GM18951 (cell line): ENCODE measurements around the gene NUP160.
"Not testable (repeated sequence)": the region's sequence is repeated elsewhere in the genome, so short reads cannot be mapped to it uniquely, and the experiment has no call there.

ENCODE experiments used
- POLR2A ChIP-seq: IDR thresholded peaks from 4 replicates; pipeline ENCODE4 v1.6.1; 2011; ENCODE audit warnings: mild to moderate bottlenecking; ENCODE audit not compliant: insufficient read length, insufficient read depth; ENCODE audit errors: extremely low read depth
- in situ Hi-C: fragments of 300-500 bp; cut with MboI; formaldehyde crosslinking; loops from one replicate; pipeline ENCODE4 v1.12.0; 2022; ENCODE audit warnings: low sequenced_read_pairs, mixed read lengths, inconsistent platforms; ENCODE audit not compliant: unreplicated experiment

The NUP160 gene

DNA sequence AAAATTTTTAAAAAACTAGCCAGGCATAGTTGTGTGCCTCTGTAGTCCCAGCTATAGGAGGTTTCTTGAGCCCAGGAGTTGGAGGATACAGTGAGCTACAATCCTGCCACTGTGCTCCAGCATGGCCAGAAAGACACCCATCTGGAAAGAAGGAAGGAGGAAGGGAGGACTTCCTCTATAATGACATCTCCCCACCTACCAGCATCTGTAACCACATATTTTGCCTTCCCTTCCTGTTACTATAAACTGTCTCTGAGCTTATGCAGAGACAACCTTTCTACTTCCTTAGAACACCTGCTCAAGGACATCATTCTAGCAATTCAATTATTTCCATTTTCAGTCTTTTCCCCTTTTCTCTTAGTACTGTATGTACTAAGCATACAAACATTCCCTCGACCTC is 2.2 kb upstream of the NUP160 start:
- peak; percentile 18 for TF ChIP-seq POLR2A
- in situ Hi-C loops: no loop called here

DNA sequence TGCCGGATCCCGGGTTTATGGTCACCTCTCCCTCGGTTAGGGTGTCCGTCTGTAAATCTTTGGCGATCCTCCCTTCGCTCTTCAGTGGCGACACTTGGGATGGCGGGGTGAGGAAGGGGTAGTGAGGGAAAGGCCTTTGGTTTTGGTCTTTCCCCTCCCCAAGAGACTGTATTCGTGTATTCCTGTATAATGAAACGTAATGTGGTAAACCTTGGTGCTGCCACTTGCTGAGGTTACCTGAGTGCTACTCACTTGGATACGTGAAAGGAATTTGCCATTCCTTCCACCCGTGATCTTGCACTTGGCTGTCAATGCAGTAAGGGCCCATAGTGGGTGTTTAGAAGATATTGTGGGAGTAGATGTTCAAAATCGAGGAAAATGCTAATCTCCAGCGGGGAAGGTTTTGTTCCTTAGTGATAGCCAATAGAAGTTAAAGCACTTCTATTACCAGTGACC is 578 bp upstream of the NUP160 start:
- TF ChIP-seq POLR2A: no peak
- in situ Hi-C loops: no loop called here

DNA sequence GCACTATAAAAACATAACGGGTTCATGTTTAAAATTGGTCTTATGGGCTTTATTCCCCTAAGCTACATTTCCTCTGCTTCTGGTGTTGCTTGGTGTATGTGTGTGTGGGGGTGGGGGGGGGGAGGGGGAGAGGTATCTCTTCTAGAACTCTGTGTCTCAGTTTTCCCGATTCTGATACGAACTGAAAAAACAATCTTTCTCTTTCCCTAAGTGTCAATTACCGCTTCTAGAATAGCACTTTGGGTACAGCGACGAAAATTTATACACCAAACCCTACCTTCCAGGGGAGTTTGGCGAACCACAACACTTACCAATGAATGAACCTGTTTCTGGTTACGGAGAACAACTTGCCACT is 636 bp downstream of the NUP160 start:
- in situ Hi-C loops: no loop called here

DNA sequence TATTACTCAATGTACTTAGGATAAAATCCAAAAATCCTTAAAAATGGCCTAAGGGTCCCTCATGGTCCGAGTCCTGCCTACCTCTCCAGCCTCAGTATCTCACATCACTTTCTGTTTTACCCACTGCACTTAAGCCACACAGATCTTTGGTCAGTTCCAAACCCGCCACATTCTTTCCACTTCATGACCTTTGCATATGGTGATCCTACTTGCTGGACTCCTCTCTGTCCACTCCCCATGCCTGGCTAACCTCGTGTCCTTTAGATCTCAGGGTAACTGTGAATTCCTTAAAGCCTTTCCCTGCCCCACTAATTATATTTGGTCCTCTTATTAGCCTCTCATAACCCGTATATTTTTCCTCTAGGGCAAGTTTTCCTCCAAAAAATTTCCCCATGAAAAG is 1.2 kb downstream of the NUP160 start:
- no peak for TF ChIP-seq POLR2A
- in situ Hi-C loops: no loop called here

More for the DNA sequence above, 636 bp downstream of the NUP160 start:
- no peak for TF ChIP-seq POLR2A

- no peak for TF ChIP-seq POLR2A
- in situ Hi-C loops: no loop called here
Measured at GRCh38 chr11:47843361-47844055, 4.6 kb downstream of the NUP160 start.

DNA sequence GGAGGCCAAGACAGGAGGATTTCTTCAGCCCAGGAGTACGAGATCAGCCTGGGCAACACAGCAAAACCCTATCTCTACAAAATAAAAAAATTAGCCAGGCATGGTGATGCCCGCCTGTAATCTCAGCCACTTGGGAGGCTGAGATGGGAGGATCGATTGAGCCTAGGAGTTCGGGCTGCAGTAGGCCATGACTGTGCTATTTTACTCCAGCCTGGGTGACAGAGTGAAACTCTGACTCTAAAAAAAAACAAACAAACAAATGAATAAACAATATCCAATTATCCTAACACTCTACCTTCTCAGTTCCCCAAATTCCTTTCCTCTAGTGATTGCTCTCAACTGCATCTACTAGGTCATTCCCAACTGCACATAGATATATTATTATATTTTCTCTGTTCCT is 5.4 kb downstream of the NUP160 start:
- in situ Hi-C loops: no loop called here

DNA sequence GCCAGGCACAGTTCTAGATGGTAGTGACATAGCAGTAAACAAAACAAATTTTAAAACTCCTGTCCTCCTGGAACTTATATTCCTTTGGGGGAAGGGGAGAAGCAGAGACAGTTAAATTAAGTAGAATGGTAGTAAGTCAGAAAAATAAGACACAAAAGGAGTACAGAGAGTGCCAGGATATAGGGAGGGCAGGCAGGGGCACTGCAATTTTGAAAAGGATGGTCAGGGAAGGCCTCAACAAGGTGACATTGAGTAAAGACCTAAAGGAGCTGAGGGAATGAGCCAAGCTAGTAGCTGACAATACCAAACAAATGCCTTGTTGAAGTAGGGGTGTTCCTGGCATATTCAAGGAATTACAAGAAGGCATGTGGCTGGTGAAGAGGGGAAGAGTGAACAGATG is 10.2 kb downstream of the NUP160 start:
- TF ChIP-seq POLR2A: no peak
- in situ Hi-C loops: no loop called here

More for the DNA sequence above, 5.4 kb downstream of the NUP160 start:
- TF ChIP-seq POLR2A: no peak

- TF ChIP-seq POLR2A: no peak
- in situ Hi-C loops: no loop called here
Measured at GRCh38 chr11:47837292-47837691, 10.9 kb downstream of the NUP160 start.

DNA sequence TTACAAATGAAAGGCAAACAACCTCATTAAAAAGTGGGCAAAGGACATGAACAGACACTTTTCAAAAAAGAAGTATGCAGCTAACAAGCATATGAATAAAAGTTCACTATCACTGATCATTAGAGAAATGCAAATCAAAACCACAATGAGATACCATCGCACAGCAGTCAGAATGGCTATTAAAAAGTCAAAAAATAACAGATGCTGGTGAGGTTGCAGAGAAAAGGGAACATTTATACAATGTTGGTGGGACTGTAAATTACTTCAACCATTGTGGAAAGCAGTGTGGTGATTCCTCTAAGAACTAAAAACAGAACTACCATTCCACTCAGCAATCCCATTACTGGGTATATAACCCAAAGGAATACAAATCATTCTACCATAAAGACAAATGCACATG is 18.1 kb downstream of the NUP160 start:
- in situ Hi-C loops: not testable (repeated sequence)

DNA sequence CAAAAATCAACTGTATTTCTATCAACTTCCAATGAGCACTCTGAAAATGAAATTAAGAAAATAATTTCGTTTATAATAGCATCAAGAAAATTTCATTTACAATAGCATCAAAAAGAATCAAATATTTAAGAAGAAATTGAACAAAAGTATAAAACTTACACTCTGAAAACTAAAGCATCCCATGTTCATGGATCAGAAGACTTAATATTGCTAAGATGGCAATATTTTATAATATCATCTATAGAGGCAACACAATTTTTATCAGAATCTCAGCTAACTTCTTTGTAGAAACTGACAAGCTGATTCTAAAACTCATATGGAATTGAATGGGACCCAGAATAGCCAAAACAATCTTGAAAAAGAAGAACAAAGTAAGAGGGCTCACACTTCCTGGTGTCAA is 19.9 kb downstream of the NUP160 start:
- in situ Hi-C loops: no loop called here
- TF ChIP-seq POLR2A: no peak

- in situ Hi-C loops: not testable (repeated sequence)
Measured at GRCh38 chr11:47822664-47823063, 25.5 kb downstream of the NUP160 start.

DNA sequence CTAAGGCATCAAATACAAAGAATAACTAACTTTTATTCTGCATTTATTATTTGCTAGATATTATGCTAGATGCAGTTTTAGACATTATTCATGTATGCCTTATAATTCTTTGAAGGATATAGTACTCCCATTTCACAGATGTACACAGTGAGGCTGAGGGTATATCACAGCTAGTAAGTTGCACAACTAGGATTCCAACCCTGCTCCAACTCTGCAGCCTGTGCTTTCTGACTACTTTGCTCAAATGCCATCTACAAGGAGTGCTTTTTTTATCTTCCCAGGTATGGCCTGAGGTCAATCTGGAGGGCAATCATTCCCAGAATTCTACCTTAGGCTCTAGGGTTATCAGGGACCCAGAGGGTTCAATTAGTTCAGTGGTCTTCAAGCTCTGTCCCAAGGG is 28.4 kb downstream of the NUP160 start:
- no peak for TF ChIP-seq POLR2A
- in situ Hi-C loops: no loop called here

DNA sequence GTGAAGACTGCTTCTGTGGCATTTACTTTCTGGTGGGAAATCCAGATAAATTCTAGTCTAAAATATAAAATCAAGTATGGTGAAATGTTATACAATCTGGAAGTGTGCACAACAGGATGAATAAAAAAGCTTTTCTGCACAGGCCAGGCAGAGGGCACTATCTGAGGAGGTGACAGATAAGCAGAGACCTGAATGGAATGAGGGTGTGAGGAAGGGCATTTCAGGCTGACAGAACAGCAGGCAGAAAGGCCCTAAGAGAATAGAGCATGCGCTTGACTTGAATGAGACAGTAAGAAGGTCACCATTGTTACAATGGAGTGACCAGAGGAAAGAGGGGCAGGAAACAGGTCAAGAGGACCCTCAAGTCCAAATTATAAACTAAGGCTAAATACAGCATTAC is 47.4 kb downstream of the NUP160 start:
- no peak for TF ChIP-seq POLR2A
- in situ Hi-C loops: no loop called here

- in situ Hi-C loops: no loop called here
- no peak for TF ChIP-seq POLR2A
Measured at GRCh38 chr11:47797633-47798032, 50.5 kb downstream of the NUP160 start.
